HL-60 (cell line): Measurements from ENCODE around the gene COBL.

ENCODE experiments used
- DNase-seq, 2 experiments: peaks; one replicate each; pipeline ENCODE4 v3.0.0-alpha.2; 2010 to 2020; ENCODE audit warnings: low read depth in 1 of 2, low spot score in 1 of 2
- H3K27ac ChIP-seq: fragments of 250-450 bp; sonication (Bioruptor Pico); replicated peaks from 2 replicates; pipeline ENCODE4 v1.5.1; 2020; ENCODE audit warnings: mild to moderate bottlenecking, moderate library complexity
- H3K27me3 ChIP-seq: fragments of 250-450 bp; sonication (Bioruptor Pico); 2 replicates; pipeline ENCODE4 v1.5.1; 2021; ENCODE audit warnings: mild to moderate bottlenecking, moderate library complexity; ENCODE audit not compliant: insufficient read depth, poor library complexity, severe bottlenecking
- H3K4me3 ChIP-seq: replicated peaks from 2 replicates; pipeline ENCODE4 v1.5.1; 2011; ENCODE audit warnings: mild to moderate bottlenecking, control low read depth, low read length; ENCODE audit not compliant: insufficient read depth
- GABPA ChIP-seq: IDR thresholded peaks from 2 replicates; pipeline ENCODE4 v1.6.1; 2012; ENCODE audit warnings: low read depth
- POLR2AphosphoS5 ChIP-seq: IDR thresholded peaks from 2 replicates; pipeline ENCODE4 v1.6.1; 2012; ENCODE audit warnings: low read depth
- REST ChIP-seq: IDR thresholded peaks from 2 replicates; pipeline ENCODE4 v1.6.1; 2012; ENCODE audit warnings: low read depth; ENCODE audit not compliant: insufficient replicate concordance
- SPI1 ChIP-seq: IDR thresholded peaks from 2 replicates; pipeline ENCODE4 v1.6.1; 2012; ENCODE audit warnings: low read depth, mild to moderate bottlenecking, borderline replicate concordance
- TF ChIP-seq, protein P1 (sequence below): IDR thresholded peaks from one replicate; pipeline ENCODE4 v1.5.1; 2011; ENCODE audit warnings: low read length, control low read depth, inconsistent platforms; ENCODE audit not compliant: insufficient read depth

Gene COBL

DNA sequence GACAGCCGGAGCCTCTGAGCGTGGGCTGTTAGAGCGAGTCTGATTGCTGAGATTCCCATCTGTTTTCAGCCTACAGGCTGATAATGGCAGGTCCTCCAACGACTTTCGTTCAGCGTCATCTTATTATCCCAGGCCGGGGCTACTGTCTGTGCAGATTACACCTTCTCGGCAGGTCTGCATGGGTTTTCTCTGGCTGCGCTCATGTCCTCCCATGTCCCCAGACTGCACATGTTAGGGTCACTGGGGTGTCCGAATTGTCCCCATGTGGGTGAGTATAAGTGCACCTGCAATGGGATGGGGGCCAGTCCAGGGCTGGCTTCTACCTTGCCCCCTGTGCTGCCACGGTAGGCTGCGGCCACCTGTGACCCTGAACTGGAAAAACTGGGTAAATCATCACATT is 257.8 kb downstream of the COBL start:
- no peak for DNase-seq
- no peak overlapping the region for H3K4me3 ChIP-seq
- TF ChIP-seq SPI1 (no peak), GABPA (no peak), POLR2AphosphoS5 (no peak), REST (no peak)
- TF ChIP-seq, protein P1, sequence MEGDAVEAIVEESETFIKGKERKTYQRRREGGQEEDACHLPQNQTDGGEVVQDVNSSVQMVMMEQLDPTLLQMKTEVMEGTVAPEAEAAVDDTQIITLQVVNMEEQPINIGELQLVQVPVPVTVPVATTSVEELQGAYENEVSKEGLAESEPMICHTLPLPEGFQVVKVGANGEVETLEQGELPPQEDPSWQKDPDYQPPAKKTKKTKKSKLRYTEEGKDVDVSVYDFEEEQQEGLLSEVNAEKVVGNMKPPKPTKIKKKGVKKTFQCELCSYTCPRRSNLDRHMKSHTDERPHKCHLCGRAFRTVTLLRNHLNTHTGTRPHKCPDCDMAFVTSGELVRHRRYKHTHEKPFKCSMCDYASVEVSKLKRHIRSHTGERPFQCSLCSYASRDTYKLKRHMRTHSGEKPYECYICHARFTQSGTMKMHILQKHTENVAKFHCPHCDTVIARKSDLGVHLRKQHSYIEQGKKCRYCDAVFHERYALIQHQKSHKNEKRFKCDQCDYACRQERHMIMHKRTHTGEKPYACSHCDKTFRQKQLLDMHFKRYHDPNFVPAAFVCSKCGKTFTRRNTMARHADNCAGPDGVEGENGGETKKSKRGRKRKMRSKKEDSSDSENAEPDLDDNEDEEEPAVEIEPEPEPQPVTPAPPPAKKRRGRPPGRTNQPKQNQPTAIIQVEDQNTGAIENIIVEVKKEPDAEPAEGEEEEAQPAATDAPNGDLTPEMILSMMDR, result no peak
- no peaks in the 10 kb centered on the region for H3K27me3 ChIP-seq
- H3K27ac ChIP-seq, result no peak overlapping the region

GRCh38 chr7:51055039-51055840 is 261.4 kb downstream of the COBL start:
- Histone ChIP-seq H3K27ac (no peak overlapping the region), H3K4me3 (no peak overlapping the region), H3K27me3 (no peaks in the 10 kb centered on the region)
- DNase-seq, result no peak
- TF ChIP-seq REST (no peak), GABPA (no peak), SPI1 (no peak), POLR2AphosphoS5 (no peak)
- TF ChIP-seq, protein P1, result no peak

DNA sequence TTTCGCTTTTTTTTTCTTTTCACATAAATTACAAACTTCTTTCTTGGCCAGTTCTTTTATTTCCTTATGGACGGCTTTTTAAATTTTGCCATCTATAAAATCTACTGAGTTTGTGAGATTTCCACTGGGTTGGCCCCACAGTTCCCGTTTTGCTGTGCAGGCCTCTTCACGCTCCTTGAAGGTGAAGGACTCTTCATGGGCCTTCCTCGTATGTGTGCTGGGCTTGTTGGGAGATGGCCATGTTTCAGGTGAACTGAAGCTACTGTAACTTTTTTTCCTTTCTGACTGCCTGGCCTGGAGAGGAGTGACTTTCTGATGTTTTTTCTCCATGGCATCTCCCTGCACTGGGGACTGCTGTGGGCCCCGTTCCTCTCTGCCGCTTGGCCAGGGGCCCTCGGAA is 262.4 kb downstream of the COBL start:
- Histone ChIP-seq H3K27me3 (no peaks in the 10 kb centered on the region), H3K27ac (no peak overlapping the region), H3K4me3 (no peak overlapping the region)
- no peak for TF ChIP-seq POLR2AphosphoS5
- no peak for TF ChIP-seq GABPA
- no peak for DNase-seq

GRCh38 chr7:51053160-51053925 is 263.3 kb downstream of the COBL start:
- no peak for DNase-seq
- Histone ChIP-seq H3K27me3 (no peaks in the 10 kb centered on the region), H3K4me3 (no peak overlapping the region), H3K27ac (no peak overlapping the region)
- TF ChIP-seq REST (no peak), POLR2AphosphoS5 (no peak), GABPA (no peak), SPI1 (no peak)
- TF ChIP-seq, protein P1, result no peak
